OCI-LY1 (cell line): ENCODE measurements around the gene KRTAP5-4.
"Not testable (repeated sequence)": the region's sequence is repeated elsewhere in the genome, so short reads cannot be mapped to it uniquely, and the experiment has no call there.

Source experiments
- H2AFZ ChIP-seq: fragments of 200-600 bp; sonication (generic), shearing (Covaris generic); 2 replicates; pipeline ENCODE4 v1.6.0; 2014; ENCODE audit warnings: antibody characterized with exemption, mild to moderate bottlenecking, low read length
- H3F3A ChIP-seq: fragments of 200-600 bp; sonication (generic), shearing (Covaris generic); 2 replicates; pipeline ENCODE4 v1.6.0; 2014; ENCODE audit warnings: mild to moderate bottlenecking, antibody characterized with exemption, low read length, moderate library complexity; ENCODE audit not compliant: insufficient read depth
- H3K27ac ChIP-seq: fragments of 200-600 bp; sonication (generic); 2 replicates; pipeline ENCODE4 v1.5.1; 2014; ENCODE audit warnings: low read length, mixed run types, mild to moderate bottlenecking, low read depth; ENCODE audit not compliant: poor library complexity, severe bottlenecking
- H3K27me3 ChIP-seq: fragments of 200-600 bp; sonication (generic); 2 replicates; pipeline ENCODE4 v1.6.0; 2014; ENCODE audit warnings: antibody characterized with exemption, mild to moderate bottlenecking, low read length, moderate library complexity; ENCODE audit not compliant: insufficient read depth
- H3K36me3 ChIP-seq: fragments of 200-600 bp; sonication (generic); 2 replicates; pipeline ENCODE4 v1.6.1; 2014; ENCODE audit warnings: mild to moderate bottlenecking, antibody characterized with exemption, low read length, moderate library complexity, mixed read lengths; ENCODE audit not compliant: insufficient read depth
- H3K4me1 ChIP-seq: fragments of 200-600 bp; sonication (generic); 2 replicates; pipeline ENCODE4 v1.5.1; 2014; ENCODE audit warnings: mild to moderate bottlenecking, low read length, moderate library complexity; ENCODE audit not compliant: insufficient read depth, severe bottlenecking
- H3K4me2 ChIP-seq: fragments of 200-600 bp; sonication (generic), shearing (Covaris generic); 2 replicates; pipeline ENCODE4 v1.6.1; 2014; ENCODE audit warnings: low read length
- H3K4me3 ChIP-seq: fragments of 200-600 bp; sonication (generic); 2 replicates; pipeline ENCODE4 v1.5.1; 2014; ENCODE audit warnings: low read length, low read depth, mild to moderate bottlenecking, mixed read lengths; ENCODE audit not compliant: poor library complexity, severe bottlenecking
- H3K79me2 ChIP-seq: fragments of 200-600 bp; shearing (Covaris generic); 2 replicates; pipeline ENCODE4 v1.6.1; 2016; ENCODE audit warnings: mixed run types, low read length, mixed read lengths; ENCODE audit not compliant: insufficient read depth
- H3K9ac ChIP-seq: fragments of 200-600 bp; sonication (generic), shearing (Covaris generic); 2 replicates; pipeline ENCODE4 v1.6.1; 2014; ENCODE audit warnings: mild to moderate bottlenecking, low read length, mixed read lengths
- H3K9me2 ChIP-seq: fragments of 200-600 bp; sonication (generic), shearing (Covaris generic); 2 replicates; pipeline ENCODE4 v1.6.1; 2014; ENCODE audit warnings: low read depth, mild to moderate bottlenecking, low read length, mixed read lengths
- H3K9me3 ChIP-seq: fragments of 200-600 bp; shearing (Covaris generic); 2 replicates; pipeline ENCODE4 v1.6.1; 2014; ENCODE audit warnings: low read length, mixed read lengths
- H4K20me1 ChIP-seq: fragments of 200-600 bp; sonication (generic), shearing (Covaris generic); 2 replicates; pipeline ENCODE4 v1.6.0; 2016; ENCODE audit warnings: mild to moderate bottlenecking, low read length; ENCODE audit not compliant: insufficient read depth
- CTCF ChIP-seq: fragments of 200-600 bp; sonication (generic), shearing (Covaris generic); IDR thresholded peaks from 2 replicates; pipeline ENCODE4 v1.5.1; 2017; ENCODE audit warnings: mild to moderate bottlenecking, antibody characterized with exemption, low read length, moderate library complexity, mixed read lengths
- EZH2 ChIP-seq: fragments of 200-600 bp; sonication (generic), shearing (Covaris generic); IDR thresholded peaks from 2 replicates; pipeline ENCODE4 v1.8.0; 2017; ENCODE audit warnings: borderline replicate concordance, mixed run types, mild to moderate bottlenecking, antibody characterized with exemption, low read length, moderate library complexity, mixed read lengths

The KRTAP5-4 gene

DNA sequence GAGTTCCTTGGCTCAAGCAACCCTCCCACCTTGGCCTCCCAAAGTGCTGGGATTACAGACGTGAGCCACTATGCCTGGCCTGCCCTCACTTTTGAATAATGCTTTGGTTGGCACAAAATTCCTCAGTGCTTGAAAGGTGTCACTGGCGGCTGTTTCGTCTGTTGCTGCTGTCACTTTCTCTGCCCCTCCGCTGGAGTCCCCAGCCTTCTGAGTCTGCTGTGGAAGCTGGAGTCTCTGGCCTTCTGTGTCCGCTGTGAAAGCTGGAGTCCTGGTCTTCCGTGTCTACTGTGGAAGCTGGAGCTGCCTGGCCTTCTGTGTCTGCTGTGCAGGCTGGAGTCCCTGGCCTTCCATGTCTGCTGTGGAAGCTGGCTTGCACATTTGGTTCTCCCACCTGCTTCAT is 31.9 kb downstream of the KRTAP5-4 start:
- Histone ChIP-seq H2AFZ (no peak overlapping the region), H3K9me2 (no peaks in the 10 kb centered on the region), H3K9ac (no peak overlapping the region), H3K4me3 (no peak overlapping the region), H3K27me3 (peaks cover 5% of the 10 kb centered on the region; the same call in 1 of the 2 replicates), H3K79me2 (no peaks in the 10 kb centered on the region), H3K36me3 (no peaks in the 10 kb centered on the region), H3K27ac (no peak overlapping the region), H3F3A (no peaks in the 10 kb centered on the region), H3K9me3 (no peaks in the 10 kb centered on the region), H4K20me1 (no peaks in the 10 kb centered on the region), H3K4me2 (no peak overlapping the region), H3K4me1 (no peaks in the 10 kb centered on the region)
- no peak for TF ChIP-seq EZH2
- TF ChIP-seq CTCF: no peak

DNA sequence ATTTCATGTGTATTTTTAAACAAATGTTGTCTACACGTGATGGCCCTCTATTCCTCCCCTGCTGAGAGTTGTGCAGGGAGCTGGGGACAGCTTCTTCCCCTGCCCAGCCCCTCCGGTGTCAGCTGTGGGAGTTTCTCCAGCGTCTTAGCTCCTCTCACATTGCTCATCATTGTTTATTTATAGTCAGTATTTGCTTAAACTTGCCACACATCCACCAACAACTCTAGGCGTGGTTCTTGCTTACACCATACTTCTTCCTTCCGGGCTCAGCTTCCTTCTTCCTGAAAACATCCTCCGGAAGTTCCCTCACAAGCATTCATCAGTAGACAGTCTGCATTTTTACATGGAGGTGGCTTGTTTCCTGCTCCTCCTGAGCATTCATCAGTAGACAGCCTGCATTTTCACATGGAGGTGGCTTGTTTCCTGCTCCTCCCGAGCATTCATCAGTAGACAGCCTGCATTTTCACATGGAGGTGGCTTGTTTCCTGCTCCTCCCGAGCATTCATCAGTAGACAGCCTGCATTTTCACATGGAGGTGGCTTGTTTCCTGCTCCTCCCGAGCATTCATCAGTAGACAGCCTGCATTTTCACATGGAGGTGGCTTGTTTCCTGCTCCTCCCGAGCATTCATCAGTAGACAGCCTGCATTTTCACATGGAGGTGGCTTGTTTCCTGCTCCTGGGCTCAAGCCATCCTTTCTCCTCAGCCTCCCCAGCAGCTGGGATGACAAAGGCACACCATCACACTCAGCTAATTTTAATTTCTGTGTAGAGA is 32.6 kb downstream of the KRTAP5-4 start:
- not testable (repeated sequence) for H3K36me3 ChIP-seq, H3K27me3 ChIP-seq, H3K27ac ChIP-seq, H3K79me2 ChIP-seq, H3K4me3 ChIP-seq, H3K9me2 ChIP-seq, H3K4me1 ChIP-seq, H3K4me2 ChIP-seq, H4K20me1 ChIP-seq, H3F3A ChIP-seq, H3K9me3 ChIP-seq, H2AFZ ChIP-seq, H3K9ac ChIP-seq

GRCh38 chr11:1586699-1587098 is 35.2 kb downstream of the KRTAP5-4 start:
- Histone ChIP-seq H3K4me1 (no peaks in the 10 kb centered on the region), H2AFZ (no peak overlapping the region), H3K9me3 (no peaks in the 10 kb centered on the region), H3K27ac (no peak overlapping the region), H3F3A (no peaks in the 10 kb centered on the region), H3K79me2 (no peaks in the 10 kb centered on the region), H3K9ac (no peak overlapping the region), H3K4me3 (no peak overlapping the region), H3K36me3 (no peaks in the 10 kb centered on the region), H3K4me2 (no peak overlapping the region), H3K9me2 (no peaks in the 10 kb centered on the region), H4K20me1 (no peaks in the 10 kb centered on the region), H3K27me3 (no peaks in the 10 kb centered on the region)
- TF ChIP-seq CTCF (no peak), EZH2 (no peak)

DNA sequence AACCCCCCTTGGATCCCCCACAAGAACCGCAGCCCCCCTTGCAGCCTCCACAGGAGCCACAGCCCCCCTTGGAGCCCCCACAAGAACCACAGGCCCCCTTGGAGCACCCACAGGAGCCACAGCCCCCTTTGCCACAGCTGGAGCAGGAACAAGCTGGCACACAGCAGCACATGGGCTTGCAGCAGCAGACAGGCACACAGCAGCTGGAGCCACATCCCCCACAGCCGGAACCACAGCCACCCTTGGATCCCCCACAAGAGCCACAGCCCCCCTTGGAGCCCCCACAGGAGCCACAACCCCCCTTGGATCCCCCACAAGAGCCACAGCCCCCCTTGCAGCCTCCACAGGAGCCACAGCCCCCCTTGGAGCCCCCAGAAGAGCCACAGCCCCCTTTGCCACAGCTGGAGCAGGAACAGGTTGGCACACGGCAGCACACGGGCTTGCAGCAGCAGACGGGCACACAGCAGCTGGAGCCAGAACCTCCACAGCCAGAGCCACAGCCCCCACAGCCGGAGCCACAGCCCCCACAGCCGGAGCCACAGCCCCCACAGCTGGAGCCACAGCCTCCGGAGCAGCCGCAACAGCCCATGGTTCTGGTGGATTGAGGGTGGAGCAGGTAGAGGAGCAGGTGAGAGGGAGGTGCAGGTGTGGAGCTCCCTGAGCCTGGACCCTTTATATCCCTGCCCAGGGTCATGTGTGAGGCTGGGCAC is 37.1 kb downstream of the KRTAP5-4 start, which contains the start of gene KRTAP5-1:
Gene KRTAP5-1 (minus strand): TSS at position 623 of the 710 bp plus-strand sequence. CDS start 34 bp downstream, at position 589.
- not testable (repeated sequence) for H3K9ac ChIP-seq, H4K20me1 ChIP-seq, H3F3A ChIP-seq, H3K27me3 ChIP-seq, H3K4me2 ChIP-seq, H3K36me3 ChIP-seq, H2AFZ ChIP-seq, H3K27ac ChIP-seq, H3K9me3 ChIP-seq, H3K9me2 ChIP-seq, H3K4me3 ChIP-seq, H3K4me1 ChIP-seq, H3K79me2 ChIP-seq

GRCh38 chr11:1582909-1583308 is 39.0 kb downstream of the KRTAP5-4 start:
- H3K4me3 ChIP-seq, H3K79me2 ChIP-seq, H3K36me3 ChIP-seq, H3K9ac ChIP-seq, H3K27me3 ChIP-seq, H3K9me2 ChIP-seq, H3K4me2 ChIP-seq, H3F3A ChIP-seq, H3K9me3 ChIP-seq, H3K27ac ChIP-seq, H3K4me1 ChIP-seq, H4K20me1 ChIP-seq, H2AFZ ChIP-seq: not testable (repeated sequence)
